PC-3 (cell line): ENCODE results near the gene GPBP1.

ENCODE experiments used
- CTCF ChIP-seq: fragments of 300-600 bp; sonication (generic); conservative IDR thresholded peaks from 2 replicates; pipeline ENCODE4 v1.5.1; 2017; ENCODE audit warnings: antibody characterized with exemption, low read depth, mild to moderate bottlenecking, low read length
- EZH2 ChIP-seq: fragments of 300-600 bp; sonication (generic); IDR thresholded peaks from one replicate; pipeline ENCODE4 v1.6.1; 2017; ENCODE audit warnings: antibody characterized with exemption, mild to moderate bottlenecking, low read length; ENCODE audit not compliant: unreplicated experiment
- EZH2phosphoT487 ChIP-seq: fragments of 300-600 bp; sonication (generic); IDR thresholded peaks from 2 replicates; pipeline ENCODE4 v1.6.1; 2018; ENCODE audit warnings: mild to moderate bottlenecking, antibody characterized with exemption, low read length, borderline replicate concordance

- TF ChIP-seq EZH2 (no peak), CTCF (no peak), EZH2phosphoT487 (no peak)
Observed at GRCh38 chr5:57190593-57190992, 16.7 kb downstream of the GPBP1 start.
